Panc1 (cell line): ENCODE results near the gene S100B. TPM values are rescaled to one million over a fixed set of nuclear protein-coding genes. Genes with fewer than 3 reads are reported as not detected.

Experiments used
- ATAC-seq: fragments of 200-7000 bp; cut with Tn5 transposase; 2 replicates; pipeline ENCODE4 v1.9.1; 2020; ENCODE audit warnings: mild to moderate bottlenecking, moderate library complexity
- BruUV-seq: library from RNA; stranded (reverse); fragments of 400-500 nt; replicated peaks from 2 replicates; lab custom pipeline; 2021; lab: Mats Ljungman, UMichigan
- CTCF ChIA-PET: fragments of 300-600 bp; sonication (Branson Sonifier 250); formaldehyde crosslinking; loops from one replicate; lab custom pipeline; 2022; ENCODE audit warnings: antibody characterized with exemption; lab: Charles Lee
- POLR2A ChIA-PET: fragments of 300-600 bp; sonication (Branson Sonifier 250); formaldehyde crosslinking; loops from one replicate; lab custom pipeline; 2022; ENCODE audit warnings: antibody characterized with exemption; lab: Charles Lee
- DNase-seq: peaks from one replicate; pipeline ENCODE4 v3.0.0-alpha.2; 2010; ENCODE audit warnings: low read depth, low spot score
- H3K27ac ChIP-seq: 2 replicates; pipeline ENCODE4 v1.5.1; 2011; ENCODE audit warnings: mild to moderate bottlenecking, low read length, inconsistent platforms
- H3K27me3 ChIP-seq: fragments of 200-500 bp; sonication (Bioruptor generic); 2 replicates; pipeline ENCODE4 v1.6.0; 2014; ENCODE audit warnings: low read length, inconsistent platforms; ENCODE audit not compliant: control insufficient read depth, insufficient read depth
- H3K36me3 ChIP-seq: fragments of 200-500 bp; sonication (Bioruptor generic); 2 replicates; pipeline ENCODE4 v1.5.1; 2014; ENCODE audit warnings: inconsistent platforms, mild to moderate bottlenecking, low read length, moderate library complexity; ENCODE audit not compliant: control insufficient read depth, insufficient read depth
- H3K4me1 ChIP-seq: 2 replicates; pipeline ENCODE4 v1.5.1; 2011; ENCODE audit warnings: inconsistent platforms, mild to moderate bottlenecking, low read length, moderate library complexity; ENCODE audit not compliant: control insufficient read depth, insufficient read depth
- H3K4me3 ChIP-seq, 2 experiments: 2 replicates each; pipeline ENCODE4 v1.5.1; 2011 to 2012; ENCODE audit warnings: low read depth in 2 of 2, low read length in 2 of 2, mild to moderate bottlenecking in 2 of 2, inconsistent platforms in 1 of 2, moderate library complexity in 1 of 2
- H3K9me3 ChIP-seq: fragments of 200-500 bp; sonication (Bioruptor generic); 2 replicates; pipeline ENCODE4 v1.5.1; 2014; ENCODE audit warnings: low read depth, mild to moderate bottlenecking, inconsistent platforms, low read length, moderate library complexity; ENCODE audit not compliant: control insufficient read depth, insufficient read depth
- CTCF ChIP-seq: fragments of 450-650 bp; IDR thresholded peaks from 2 replicates; pipeline ENCODE4 v1.5.1; 2017; ENCODE audit warnings: mild to moderate bottlenecking
- POLR2AphosphoS5 ChIP-seq: IDR thresholded peaks from 2 replicates; pipeline ENCODE4 v1.6.1; 2012; ENCODE audit warnings: mild to moderate bottlenecking, low read depth, low read length, moderate library complexity
- SIN3A ChIP-seq: IDR thresholded peaks from 2 replicates; pipeline ENCODE4 v1.6.1; 2012; ENCODE audit warnings: low read depth, mild to moderate bottlenecking, low read length, moderate library complexity, borderline replicate concordance; ENCODE audit not compliant: insufficient read depth
- TCF7L2 ChIP-seq: IDR thresholded peaks from 2 replicates; pipeline ENCODE4 v1.6.1; 2011; ENCODE audit warnings: mild to moderate bottlenecking, low read depth, low read length, inconsistent platforms
- in situ Hi-C: cut with HindIII; loops from 2 replicates; pipeline ENCODE4 v1.10.0; 2016; ENCODE audit warnings: low sequenced_read_pairs, low pct_unique_long_range_greater_than_20kb
- intact Hi-C: fragments of 100-400 bp; cut with micrococcal nuclease; formaldehyde crosslinking; loops from one replicate; pipeline ENCODE4 v1.10.0; 2022; ENCODE audit not compliant: unreplicated experiment
- total RNA-seq: library from RNA; stranded (reverse); gene quantifications from one replicate; pipeline ENCODE4 v1.2.1, GENCODE V29; 2021; ENCODE audit not compliant: unreplicated experiment
- TF ChIP-seq, protein P1 (sequence below), 2 experiments: IDR thresholded peaks; 2 replicates each; pipeline ENCODE4 v1.6.1; 2011 to 2012; ENCODE audit warnings: low read depth in 2 of 2, control low read depth in 1 of 2, low read length in 1 of 2, mild to moderate bottlenecking in 1 of 2, moderate library complexity in 1 of 2; ENCODE audit not compliant: insufficient read depth in 1 of 2

Gene S100B
- total RNA-seq, 1 experiment from 2014 or later = not detected

GRCh38 chr21:46648539-46648938, 43.7 kb upstream of the S100B start:
- DNase-seq (no peak), ATAC-seq (no peak)
- no peak overlapping the region for H3K27ac ChIP-seq
- ChIA-PET POLR2A (interaction anchor here (0.6 kb wide), 1 partner anchor 141 kb away, joined by 8 read pairs; no protein-coding TSS in a partner anchor), CTCF (no interaction called here)
- TF ChIP-seq, protein P1, sequence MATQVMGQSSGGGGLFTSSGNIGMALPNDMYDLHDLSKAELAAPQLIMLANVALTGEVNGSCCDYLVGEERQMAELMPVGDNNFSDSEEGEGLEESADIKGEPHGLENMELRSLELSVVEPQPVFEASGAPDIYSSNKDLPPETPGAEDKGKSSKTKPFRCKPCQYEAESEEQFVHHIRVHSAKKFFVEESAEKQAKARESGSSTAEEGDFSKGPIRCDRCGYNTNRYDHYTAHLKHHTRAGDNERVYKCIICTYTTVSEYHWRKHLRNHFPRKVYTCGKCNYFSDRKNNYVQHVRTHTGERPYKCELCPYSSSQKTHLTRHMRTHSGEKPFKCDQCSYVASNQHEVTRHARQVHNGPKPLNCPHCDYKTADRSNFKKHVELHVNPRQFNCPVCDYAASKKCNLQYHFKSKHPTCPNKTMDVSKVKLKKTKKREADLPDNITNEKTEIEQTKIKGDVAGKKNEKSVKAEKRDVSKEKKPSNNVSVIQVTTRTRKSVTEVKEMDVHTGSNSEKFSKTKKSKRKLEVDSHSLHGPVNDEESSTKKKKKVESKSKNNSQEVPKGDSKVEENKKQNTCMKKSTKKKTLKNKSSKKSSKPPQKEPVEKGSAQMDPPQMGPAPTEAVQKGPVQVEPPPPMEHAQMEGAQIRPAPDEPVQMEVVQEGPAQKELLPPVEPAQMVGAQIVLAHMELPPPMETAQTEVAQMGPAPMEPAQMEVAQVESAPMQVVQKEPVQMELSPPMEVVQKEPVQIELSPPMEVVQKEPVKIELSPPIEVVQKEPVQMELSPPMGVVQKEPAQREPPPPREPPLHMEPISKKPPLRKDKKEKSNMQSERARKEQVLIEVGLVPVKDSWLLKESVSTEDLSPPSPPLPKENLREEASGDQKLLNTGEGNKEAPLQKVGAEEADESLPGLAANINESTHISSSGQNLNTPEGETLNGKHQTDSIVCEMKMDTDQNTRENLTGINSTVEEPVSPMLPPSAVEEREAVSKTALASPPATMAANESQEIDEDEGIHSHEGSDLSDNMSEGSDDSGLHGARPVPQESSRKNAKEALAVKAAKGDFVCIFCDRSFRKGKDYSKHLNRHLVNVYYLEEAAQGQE (IDR thresholded peaks at IDR 0.05; ENCODE audit: insufficient read depth in 1 of 2, low read depth in 2 of 2, low read length in 1 of 2) = no peak
- no peak for TF ChIP-seq POLR2AphosphoS5
- H3K36me3 ChIP-seq = peaks cover 4% of the 10 kb centered on the region; the same call in 1 of the 2 replicates
- H3K9me3 ChIP-seq = no peaks in the 10 kb centered on the region
- no TSS peak for BruUV-seq
- no peaks in the 10 kb centered on the region for H3K27me3 ChIP-seq
- in situ Hi-C loops (no loop called here), intact Hi-C loops (no loop called here)
- no peaks in the 10 kb centered on the region for H3K4me1 ChIP-seq
- H3K4me3 ChIP-seq = no peak overlapping the region

GRCh38 chr21:46646541-46647154, 41.8 kb upstream of the S100B start:
- no peaks in the 10 kb centered on the region for H3K9me3 ChIP-seq
- ATAC-seq = no peak
- no peak overlapping the region for H3K4me3 ChIP-seq
- intact Hi-C loops = no loop called here
- no TSS peak for BruUV-seq
- no peak for DNase-seq
- ChIA-PET POLR2A (no interaction called here), CTCF (no interaction called here)
- peaks cover 4% of the 10 kb centered on the region; the same call in 1 of the 2 replicates for H3K36me3 ChIP-seq
- no peaks in the 10 kb centered on the region for H3K4me1 ChIP-seq
- in situ Hi-C loops = no loop called here
- no peak overlapping the region for H3K27ac ChIP-seq
- TF ChIP-seq, protein P1 (IDR thresholded peaks at IDR 0.05; ENCODE audit: insufficient read depth in 1 of 2, low read depth in 2 of 2, low read length in 1 of 2) = no peak
- TF ChIP-seq CTCF = no peak
- TF ChIP-seq TCF7L2 = no peak
- no peak for TF ChIP-seq SIN3A
- no peak for TF ChIP-seq POLR2AphosphoS5
- H3K27me3 ChIP-seq = no peaks in the 10 kb centered on the region
